GM23248 (cell line): ENCODE measurements around the gene EGF. TPM values are rescaled to one million over a fixed set of nuclear protein-coding genes. Genes with fewer than 3 reads are reported as not detected.

ENCODE experiments used
- DNase-seq: peaks from one replicate; pipeline ENCODE4 v3.0.0-alpha.2; 2015
- H2AFZ ChIP-seq: fragments of 200-600 bp; sonication (generic); 2 replicates; pipeline ENCODE4 v1.6.1; 2016; ENCODE audit warnings: antibody characterized with exemption
- H3F3A ChIP-seq: fragments of 200-600 bp; sonication (generic); 2 replicates; pipeline ENCODE4 v1.6.1; 2016; ENCODE audit warnings: mild to moderate bottlenecking, antibody characterized with exemption, mixed run types; ENCODE audit not compliant: insufficient read depth
- H3K27ac ChIP-seq: fragments of 200-600 bp; sonication (generic); 2 replicates; pipeline ENCODE4 v1.5.1; 2016; ENCODE audit warnings: mild to moderate bottlenecking
- H3K27me3 ChIP-seq: fragments of 200-600 bp; sonication (generic); replicated peaks from 2 replicates; pipeline ENCODE4 v1.6.1; 2016; ENCODE audit warnings: mild to moderate bottlenecking; ENCODE audit not compliant: insufficient read depth
- H3K36me3 ChIP-seq: fragments of 200-600 bp; sonication (generic); 2 replicates; pipeline ENCODE4 v1.6.1; 2016; ENCODE audit warnings: low read depth, mild to moderate bottlenecking
- H3K4me1 ChIP-seq: fragments of 200-600 bp; sonication (generic); 2 replicates; pipeline ENCODE4 v1.6.1; 2016; ENCODE audit warnings: mild to moderate bottlenecking; ENCODE audit not compliant: insufficient read depth
- H3K4me2 ChIP-seq: fragments of 200-600 bp; sonication (generic); one replicate; pipeline ENCODE4 v1.6.1; 2016; ENCODE audit warnings: mild to moderate bottlenecking; ENCODE audit not compliant: unreplicated experiment
- H3K4me3 ChIP-seq: fragments of 200-600 bp; sonication (generic); 2 replicates; pipeline ENCODE4 v1.5.1; 2016; ENCODE audit warnings: mild to moderate bottlenecking
- H3K79me2 ChIP-seq: fragments of 200-600 bp; sonication (generic); 2 replicates; pipeline ENCODE4 v1.6.1; 2016; ENCODE audit warnings: mild to moderate bottlenecking; ENCODE audit not compliant: insufficient read depth
- H3K9ac ChIP-seq: fragments of 200-600 bp; sonication (generic); 2 replicates; pipeline ENCODE4 v1.6.1; 2016; ENCODE audit warnings: mild to moderate bottlenecking
- H3K9me2 ChIP-seq: fragments of 200-600 bp; sonication (generic); 2 replicates; pipeline ENCODE4 v1.6.1; 2016; ENCODE audit warnings: mixed run types, mild to moderate bottlenecking, moderate library complexity; ENCODE audit not compliant: insufficient read depth
- H3K9me3 ChIP-seq: fragments of 200-600 bp; sonication (generic); one replicate; pipeline ENCODE4 v1.6.1; 2017; ENCODE audit warnings: low read depth
- H4K20me1 ChIP-seq: fragments of 200-600 bp; sonication (generic); 2 replicates; pipeline ENCODE4 v1.6.0; 2016; ENCODE audit not compliant: insufficient read depth
- EZH2 ChIP-seq: fragments of 200-600 bp; sonication (generic); IDR thresholded peaks from 2 replicates; pipeline ENCODE4 v1.6.1; 2018; ENCODE audit warnings: antibody characterized with exemption, mild to moderate bottlenecking; ENCODE audit not compliant: insufficient read depth, poor library complexity, severe bottlenecking
- EZH2phosphoT487 ChIP-seq: fragments of 200-600 bp; sonication (generic); IDR thresholded peaks from 2 replicates; pipeline ENCODE4 v1.6.1; 2018; ENCODE audit warnings: antibody characterized with exemption, moderate library complexity, mild to moderate bottlenecking, low read depth; ENCODE audit not compliant: insufficient read depth
- WGBS, 2 experiments: methylation state at CpG; one replicate each; pipeline ENCODE4 v1.1.6; 2015 to 2017; ENCODE audit warnings: low lambda C conversion rate in 2 of 2, low coverage in 1 of 2; ENCODE audit errors: missing lambda C conversion rate in 2 of 2; 5-methylcytosine and 5-hydroxymethylcytosine counted together
- in situ Hi-C: fragments of 300-500 bp; cut with MboI; formaldehyde crosslinking; loops from 2 replicates; pipeline ENCODE4 v1.15.0; 2020
- polyA plus RNA-seq: library from polyadenylated mRNA; unstranded; fragments of >200 nt; fragmentation: Nextera tagmentation; extraction: Ambion mirVana; gene quantifications from 2 replicates; pipeline ENCODE4 v1.2.1, GENCODE V29; 2016
- total RNA-seq: library from RNA; depleted of rRNA; stranded (reverse); fragments of >200 nt; shearing (Covaris generic); gene quantifications from 2 replicates; pipeline ENCODE4 v1.2.3, GENCODE V29; 2014

The EGF gene
- total and polyA plus RNA-seq, 2 experiments from 2014 or later: 0.43 TPM; not detected in 1

DNA sequence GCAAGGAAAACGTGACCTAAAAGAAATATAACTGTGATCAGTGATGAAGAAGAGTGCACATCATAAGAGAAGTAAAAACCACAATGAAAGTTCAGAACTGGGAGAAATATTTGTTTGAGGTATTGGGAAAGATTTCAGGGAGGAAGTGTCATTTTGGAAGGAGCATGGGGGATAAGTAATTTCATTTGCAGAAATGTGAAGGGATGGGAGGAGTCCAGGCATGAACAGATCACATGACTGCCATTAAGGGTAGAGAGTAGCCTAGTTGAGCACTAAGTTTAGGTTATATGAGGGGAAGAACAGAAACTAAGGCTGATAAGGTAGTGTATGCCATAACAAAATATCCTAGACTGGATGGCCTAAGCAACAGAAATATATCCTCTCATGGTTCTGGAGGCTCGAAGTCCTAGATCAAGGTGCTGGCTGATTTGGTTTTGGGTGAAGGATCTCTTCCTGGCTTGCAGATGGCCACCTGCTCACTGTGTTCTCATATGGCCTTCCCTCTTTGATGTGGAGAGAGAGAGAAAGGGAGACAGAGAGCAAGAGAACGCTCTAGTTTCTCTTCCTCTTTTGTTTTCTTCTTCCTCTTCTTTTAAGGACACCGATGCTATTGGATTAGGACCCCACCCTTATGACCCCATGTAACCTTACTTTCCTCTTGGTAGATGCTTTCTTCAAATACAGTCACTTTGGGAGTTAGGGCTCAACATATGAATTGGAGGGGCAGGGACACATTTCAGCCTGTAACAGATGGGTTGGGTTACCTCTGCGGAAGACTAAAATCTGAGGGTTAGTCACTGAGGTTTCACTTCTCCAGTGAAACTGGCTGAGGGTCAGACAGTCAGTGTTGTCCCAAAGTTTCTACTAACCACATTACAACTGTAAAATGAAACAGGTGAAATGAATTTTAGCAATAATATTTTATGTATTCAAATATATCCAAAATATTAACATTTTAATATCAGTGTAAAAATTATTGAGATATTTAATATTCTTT, 77.9 kb downstream of the EGF start:
- WGBS, 2 experiments: 70 to 82% methylated on average over 5 of the region's 5 CpGs

DNA sequence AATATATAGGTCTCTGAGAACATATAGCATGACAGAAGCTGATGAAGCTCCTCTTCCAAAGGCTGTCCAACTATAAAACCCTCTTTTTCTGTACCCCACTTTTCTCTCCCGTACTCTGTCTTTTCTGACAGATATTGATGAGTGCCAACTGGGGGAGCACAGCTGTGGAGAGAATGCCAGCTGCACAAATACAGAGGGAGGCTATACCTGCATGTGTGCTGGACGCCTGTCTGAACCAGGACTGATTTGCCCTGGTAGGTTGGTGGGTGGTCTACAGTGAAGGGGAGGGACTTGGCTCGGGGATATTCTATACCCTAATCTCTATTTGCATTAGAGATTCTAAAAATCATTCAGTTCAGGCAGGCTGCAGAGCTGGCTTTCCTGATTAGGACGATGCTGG, 80.4 kb downstream of the EGF start:
- H4K20me1 ChIP-seq: no peaks in the 10 kb centered on the region
- no peaks in the 10 kb centered on the region for H3K4me1 ChIP-seq
- no peak overlapping the region for H3K27ac ChIP-seq
- no peaks in the 10 kb centered on the region for H3K9me2 ChIP-seq
- no peaks in the 10 kb centered on the region for H3K79me2 ChIP-seq
- in situ Hi-C loops: no loop called here
- H3F3A ChIP-seq: no peaks in the 10 kb centered on the region
- TF ChIP-seq EZH2 (no peak), EZH2phosphoT487 (no peak)
- peaks cover 9% of the 10 kb centered on the region for H3K27me3 ChIP-seq
- no peak for DNase-seq
- H2AFZ ChIP-seq: no peak overlapping the region
- 20 to 35% methylated on average over 4 of the region's 4 CpGs for WGBS, 2 experiments
- H3K9me3 ChIP-seq: no peaks in the 10 kb centered on the region
- H3K9ac ChIP-seq: no peak overlapping the region
- no peaks in the 10 kb centered on the region for H3K36me3 ChIP-seq
- no peak overlapping the region for H3K4me2 ChIP-seq
- H3K4me3 ChIP-seq: no peak overlapping the region

More for the DNA sequence above, 77.9 kb downstream of the EGF start:
- Histone ChIP-seq H3K4me2 (no peak overlapping the region), H3K9me3 (no peaks in the 10 kb centered on the region), H3K36me3 (no peaks in the 10 kb centered on the region), H2AFZ (no peak overlapping the region), H3K79me2 (no peaks in the 10 kb centered on the region), H3K27me3 (peaks cover 9% of the 10 kb centered on the region), H3K27ac (no peak overlapping the region), H3K4me1 (0 out of 2 replicates have a peak, but pooled peaks cover 6% of the 10 kb centered on the region), H4K20me1 (no peaks in the 10 kb centered on the region), H3K9me2 (no peaks in the 10 kb centered on the region), H3F3A (no peaks in the 10 kb centered on the region), H3K9ac (no peak overlapping the region), H3K4me3 (no peak overlapping the region)
- DNase-seq: no peak
- TF ChIP-seq EZH2phosphoT487: no peak
- TF ChIP-seq EZH2: no peak
- in situ Hi-C loops: no loop called here

- Histone ChIP-seq H3K4me2 (no peak overlapping the region), H3K4me3 (no peak overlapping the region), H3K27ac (no peak overlapping the region), H4K20me1 (no peaks in the 10 kb centered on the region), H3K79me2 (no peaks in the 10 kb centered on the region), H3K9me3 (no peaks in the 10 kb centered on the region), H3K4me1 (no peaks in the 10 kb centered on the region), H3K27me3 (peaks cover 9% of the 10 kb centered on the region), H2AFZ (no peak overlapping the region), H3F3A (no peaks in the 10 kb centered on the region), H3K36me3 (no peaks in the 10 kb centered on the region), H3K9ac (no peak overlapping the region), H3K9me2 (no peaks in the 10 kb centered on the region)
- TF ChIP-seq EZH2phosphoT487: no peak
- DNase-seq: no peak
- 74 to 76% methylated on average over 4 of the region's 4 CpGs for WGBS, 2 experiments
- in situ Hi-C loops: no loop called here
Measured at GRCh38 chr4:109994415-109994827, 81.7 kb downstream of the EGF start.

DNA sequence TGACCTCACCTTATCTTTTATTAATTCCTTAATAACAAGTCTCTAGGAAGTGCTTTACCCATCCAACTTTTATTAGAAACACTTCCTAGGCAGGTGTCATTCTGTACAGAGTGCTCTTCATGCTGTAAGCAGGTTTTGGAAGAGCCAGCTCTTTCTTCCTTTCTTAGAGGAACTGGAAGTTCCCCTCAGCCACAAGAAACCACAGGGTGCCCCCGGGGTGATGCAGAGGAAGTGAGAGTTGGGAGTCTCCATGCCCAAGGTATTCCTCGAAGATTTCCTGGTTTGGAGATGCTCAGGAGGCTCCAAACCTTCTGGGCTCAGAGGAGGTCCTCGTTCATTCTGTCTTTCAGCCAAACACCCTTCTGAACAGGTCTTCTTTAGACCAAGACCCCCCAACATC, 83.8 kb downstream of the EGF start:
- in situ Hi-C loops: loop anchor here (5.0 kb wide), 1 partner anchor 521 kb away; no protein-coding TSS in a partner anchor
- H3K4me1 ChIP-seq: no peaks in the 10 kb centered on the region
- H3K4me3 ChIP-seq: no peak overlapping the region
- H3K9me2 ChIP-seq: no peaks in the 10 kb centered on the region
- DNase-seq: no peak
- H3K36me3 ChIP-seq: no peaks in the 10 kb centered on the region
- no peaks in the 10 kb centered on the region for H3F3A ChIP-seq
- no peak overlapping the region for H3K27ac ChIP-seq
- no peak overlapping the region for H3K4me2 ChIP-seq
- H4K20me1 ChIP-seq: no peaks in the 10 kb centered on the region
- TF ChIP-seq EZH2phosphoT487 (no peak), EZH2 (no peak)
- 53 to 62% methylated on average over 3 of the region's 3 CpGs for WGBS, 2 experiments
- H3K9ac ChIP-seq: no peak overlapping the region
- H2AFZ ChIP-seq: no peak overlapping the region
- H3K79me2 ChIP-seq: no peaks in the 10 kb centered on the region
- H3K27me3 ChIP-seq: peaks cover 9% of the 10 kb centered on the region
- H3K9me3 ChIP-seq: no peaks in the 10 kb centered on the region
